Measurements from ENCODE around the gene RPL18A. TPM values are rescaled to one million over a fixed set of nuclear protein-coding genes. Genes with fewer than 3 reads are reported as not detected.

The RPL18A gene
- total and polyA plus RNA-seq, 2 of the 13 experiments (the other 11 are each of a cell fraction or from before 2014, with no cell fraction given): 1,471 to 2,004 TPM

DNA sequence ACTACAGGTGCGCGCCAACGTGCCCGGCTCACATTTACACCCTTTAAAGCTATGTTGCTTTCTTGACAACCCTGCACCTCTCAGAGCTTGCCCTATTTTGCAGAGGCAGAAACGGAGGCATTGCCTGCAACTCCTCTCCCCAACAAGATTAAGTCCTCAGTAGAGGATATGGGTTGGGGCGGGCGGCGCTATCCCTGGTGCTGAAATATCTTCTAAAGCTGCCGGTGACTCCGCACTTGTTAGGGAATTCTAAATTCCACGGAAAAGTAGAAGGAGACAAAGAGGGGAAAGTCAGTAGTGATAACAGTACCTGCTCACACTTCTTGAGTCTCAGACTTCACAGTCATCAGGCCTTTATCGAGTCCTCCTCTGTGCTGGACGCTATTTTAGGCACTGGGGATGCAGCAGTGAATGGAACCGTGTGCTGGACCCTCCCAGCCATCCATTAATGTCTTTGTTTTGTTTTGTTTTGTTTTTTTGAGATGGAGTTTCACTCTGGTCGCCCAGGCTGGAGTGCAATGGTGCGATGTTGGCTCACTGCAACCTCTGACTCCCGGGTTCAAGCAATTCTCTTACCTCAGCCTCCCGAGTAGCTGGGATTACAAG lies 30.0 kb downstream of the RPL18A start (continued):
- TF ChIP-seq, protein P1, sequence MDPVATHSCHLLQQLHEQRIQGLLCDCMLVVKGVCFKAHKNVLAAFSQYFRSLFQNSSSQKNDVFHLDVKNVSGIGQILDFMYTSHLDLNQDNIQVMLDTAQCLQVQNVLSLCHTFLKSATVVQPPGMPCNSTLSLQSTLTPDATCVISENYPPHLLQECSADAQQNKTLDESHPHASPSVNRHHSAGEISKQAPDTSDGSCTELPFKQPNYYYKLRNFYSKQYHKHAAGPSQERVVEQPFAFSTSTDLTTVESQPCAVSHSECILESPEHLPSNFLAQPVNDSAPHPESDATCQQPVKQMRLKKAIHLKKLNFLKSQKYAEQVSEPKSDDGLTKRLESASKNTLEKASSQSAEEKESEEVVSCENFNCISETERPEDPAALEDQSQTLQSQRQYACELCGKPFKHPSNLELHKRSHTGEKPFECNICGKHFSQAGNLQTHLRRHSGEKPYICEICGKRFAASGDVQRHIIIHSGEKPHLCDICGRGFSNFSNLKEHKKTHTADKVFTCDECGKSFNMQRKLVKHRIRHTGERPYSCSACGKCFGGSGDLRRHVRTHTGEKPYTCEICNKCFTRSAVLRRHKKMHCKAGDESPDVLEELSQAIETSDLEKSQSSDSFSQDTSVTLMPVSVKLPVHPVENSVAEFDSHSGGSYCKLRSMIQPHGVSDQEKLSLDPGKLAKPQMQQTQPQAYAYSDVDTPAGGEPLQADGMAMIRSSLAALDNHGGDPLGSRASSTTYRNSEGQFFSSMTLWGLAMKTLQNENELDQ (CRISPR knock-in tag; IDR thresholded peaks at IDR 0.05; ENCODE audit: borderline replicate concordance): peak; percentile 80; the same call in 1 of the 2 replicates
- TF ChIP-seq TCF12 (IDR thresholded peaks at IDR 0.05): no peak
- TF ChIP-seq TCF12 (CRISPR knock-in tag; IDR thresholded peaks at IDR 0.05): no peak
- no peak for TF ChIP-seq ZMYM3 (CRISPR knock-in tag; IDR thresholded peaks at IDR 0.05)
- no peak for TF ChIP-seq SRF (IDR thresholded peaks at IDR 0.05; ENCODE audit: low read depth, low read length)
- no peak for TF ChIP-seq MEIS1 (CRISPR knock-in tag; IDR thresholded peaks at IDR 0.05; ENCODE audit: borderline replicate concordance)
- TF ChIP-seq ZNF34 (CRISPR knock-in tag; IDR thresholded peaks at IDR 0.05; ENCODE audit: borderline replicate concordance): no peak
- TF ChIP-seq ZNF713 (CRISPR knock-in tag; IDR thresholded peaks at IDR 0.05): no peak
- TF ChIP-seq ZSCAN20 (CRISPR knock-in tag; IDR thresholded peaks at IDR 0.05; ENCODE audit: borderline replicate concordance): peak; percentile 77; the same call in 1 of the 2 replicates
- no peak for TF ChIP-seq SRSF9 (IDR thresholded peaks at IDR 0.05; ENCODE audit: borderline replicate concordance, insufficient read depth, low read depth, low read length, poor library complexity, severe bottlenecking)
- TF ChIP-seq HNRNPH1 (optimal IDR thresholded peaks at IDR 0.05; ENCODE audit: low read depth, low read length): no peak
- 0 out of 2 replicates have a peak, but pooled peaks have one; percentile 36 for TF ChIP-seq ZGPAT (CRISPR knock-in tag; IDR thresholded peaks at IDR 0.05)
- TF ChIP-seq, protein P2, sequence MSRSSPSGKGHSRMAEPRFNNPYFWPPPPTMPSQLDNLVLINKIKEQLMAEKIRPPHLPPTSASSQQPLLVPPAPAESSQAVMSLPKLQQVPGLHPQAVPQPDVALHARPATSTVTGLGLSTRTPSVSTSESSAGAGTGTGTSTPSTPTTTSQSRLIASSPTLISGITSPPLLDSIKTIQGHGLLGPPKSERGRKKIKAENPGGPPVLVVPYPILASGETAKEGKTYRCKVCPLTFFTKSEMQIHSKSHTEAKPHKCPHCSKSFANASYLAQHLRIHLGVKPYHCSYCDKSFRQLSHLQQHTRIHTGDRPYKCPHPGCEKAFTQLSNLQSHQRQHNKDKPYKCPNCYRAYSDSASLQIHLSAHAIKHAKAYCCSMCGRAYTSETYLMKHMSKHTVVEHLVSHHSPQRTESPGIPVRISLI (CRISPR knock-in tag; IDR thresholded peaks at IDR 0.05; ENCODE audit: borderline replicate concordance): no peak
- TF ChIP-seq TCF7L2 (IDR thresholded peaks at IDR 0.05; ENCODE audit: low read depth, low read length): no peak
- no peak for TF ChIP-seq MXD3 (CRISPR knock-in tag; IDR thresholded peaks at IDR 0.05)
- TF ChIP-seq ZNF296 (CRISPR knock-in tag; conservative IDR thresholded peaks at IDR 0.05): no peak
- no peak for TF ChIP-seq PLSCR1 (CRISPR knock-in tag; IDR thresholded peaks at IDR 0.05; ENCODE audit: borderline replicate concordance)
- TF ChIP-seq FOXA3 (CRISPR knock-in tag; IDR thresholded peaks at IDR 0.05): no peak
- TF ChIP-seq TBX3 (IDR thresholded peaks at IDR 0.05; ENCODE audit: borderline replicate concordance): no peak
- TF ChIP-seq ZBTB21 (CRISPR knock-in tag; IDR thresholded peaks at IDR 0.05): no peak
- TF ChIP-seq ZNF367 (CRISPR knock-in tag; IDR thresholded peaks at IDR 0.05; ENCODE audit: borderline replicate concordance): no peak; the same call in 1 of the 2 replicates
- TF ChIP-seq SPEN (CRISPR knock-in tag; IDR thresholded peaks at IDR 0.05; ENCODE audit: low read depth): no peak
- TF ChIP-seq SIX1 (CRISPR knock-in tag; IDR thresholded peaks at IDR 0.05; ENCODE audit: borderline replicate concordance): no peak; the same call in 1 of the 2 replicates
- TF ChIP-seq ZNF260 (CRISPR knock-in tag; IDR thresholded peaks at IDR 0.05; ENCODE audit: borderline replicate concordance, low read depth): no peak

All from HepG2 (cell line).